ENCODE measurements around the gene CNTNAP4.

Gene CNTNAP4

GRCh38 chr16:76583945-76584344 lies 306.7 kb downstream of the CNTNAP4 start:
- no peak for DNase-seq (ENCODE audit: low read depth in 2 of 2)

GRCh38 chr16:76598498-76598897 lies 321.3 kb downstream of the CNTNAP4 start:
- DNase-seq (ENCODE audit: low read depth in 2 of 2): no peak

DNA sequence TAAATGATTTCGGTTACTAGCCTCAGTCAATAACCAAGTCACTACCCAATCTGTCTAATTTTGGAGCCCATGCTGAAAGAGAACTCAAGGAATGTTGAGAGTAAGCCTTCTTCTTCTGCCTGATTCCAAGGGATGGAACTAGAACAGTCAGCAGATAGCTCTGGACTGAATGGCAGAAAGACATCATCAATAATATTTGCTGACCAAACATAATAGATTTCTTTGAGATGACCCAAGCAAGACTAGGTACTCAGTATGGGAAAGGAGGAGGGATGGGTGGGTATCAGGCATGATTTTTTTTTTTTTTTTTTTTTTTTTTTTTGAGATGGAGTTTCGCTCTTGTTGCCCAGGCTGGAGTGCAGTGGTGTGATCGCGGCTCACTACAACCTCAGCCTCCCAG lies 330.1 kb downstream of the CNTNAP4 start:
- DNase-seq (ENCODE audit: low read depth in 2 of 2): no peak

All from stimulated activated CD8-positive, alpha-beta memory T cell treated with anti-CD3 and anti-CD28 coated beads, Interleukin-7, amount 100 ng/mL, for 1 hour (primary cell).